ENCODE measurements around the gene PPP2R2C. TPM values are rescaled to one million over a fixed set of nuclear protein-coding genes. Genes with fewer than 3 reads are reported as not detected.

PPP2R2C gene
- total and polyA plus RNA-seq, 10 of the 15 experiments (the other 5 are each of a cell fraction or from before 2014, with no cell fraction given): 0.13 to 0.15 TPM; not detected in 8

- TF ChIP-seq PML (IDR thresholded peaks at IDR 0.05; ENCODE audit: low read length) (no peak), CEBPB (IDR thresholded peaks at IDR 0.05; ENCODE audit: borderline replicate concordance in 1 of 2, low read depth in 2 of 2, low read length in 2 of 2) (no peak), ZBTB11 (CRISPR knock-in tag; IDR thresholded peaks at IDR 0.05) (no peak), EP300 (IDR thresholded peaks at IDR 0.05; ENCODE audit: borderline replicate concordance in 1 of 2, control insufficient read depth in 1 of 2, low read depth in 2 of 2, low read length in 2 of 2) (no peak), ZNF687 (IDR thresholded peaks at IDR 0.05) (no peak)
Measured at GRCh38 chr4:6331018-6331417, 141.4 kb downstream of the PPP2R2C start (continued).

All from GM12878 (cell line).